HG02938 (cell line): ENCODE measurements around the gene SGSH.
"Not testable (repeated sequence)": the region's sequence is repeated elsewhere in the genome, so short reads cannot be mapped to it uniquely, and the experiment has no call there.

Experiments used
- ATAC-seq: cut with Tn5 transposase; IDR thresholded peaks from one replicate; pipeline ENCODE4 v1.9.1; 2021; ENCODE audit warnings: mild to moderate bottlenecking, moderate library complexity; ENCODE audit not compliant: unreplicated experiment

SGSH gene

GRCh38 chr17:80212511-80212910 is 7.6 kb downstream of the SGSH start:
- ATAC-seq = no peak

GRCh38 chr17:80212109-80212508 is 8.0 kb downstream of the SGSH start:
- ATAC-seq = no peak

DNA sequence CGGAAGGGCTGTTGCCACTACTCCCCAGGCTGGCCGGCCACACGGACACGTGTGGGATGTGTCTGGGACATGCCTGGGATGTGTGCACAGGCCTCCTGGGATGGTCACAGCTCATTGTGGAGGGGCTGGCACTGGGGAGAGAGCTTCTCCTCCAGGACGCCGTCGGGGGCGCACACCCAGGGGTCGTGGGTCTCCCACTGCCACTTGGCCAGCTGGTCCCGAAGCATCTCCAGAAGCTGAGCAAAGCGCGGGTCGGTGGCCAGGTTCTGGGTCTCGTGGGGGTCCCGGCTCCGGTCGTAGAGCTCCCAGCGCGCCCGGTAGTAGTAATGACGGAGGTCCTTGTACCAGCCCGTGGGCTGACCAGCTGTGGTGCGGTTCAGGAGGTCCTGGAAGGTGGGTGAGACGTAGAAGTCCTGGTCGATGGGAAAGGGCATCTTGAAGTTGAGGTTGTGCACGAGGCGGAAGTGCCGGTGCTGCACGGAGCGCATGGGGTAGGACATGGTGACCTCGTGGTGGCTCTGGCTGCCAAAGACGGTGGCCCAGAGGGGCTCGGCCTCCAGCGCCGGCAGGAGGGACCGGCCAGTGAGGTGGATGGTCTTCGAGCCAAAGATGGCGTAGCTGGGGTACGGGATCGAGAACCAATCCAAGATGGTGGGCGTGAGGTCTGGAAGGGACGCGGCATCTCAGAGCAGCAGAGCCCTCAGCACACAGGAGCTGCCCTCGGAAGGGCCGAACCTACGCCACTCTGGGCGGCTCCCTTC is 9.6 kb downstream of the SGSH start:
- no peak for ATAC-seq

DNA sequence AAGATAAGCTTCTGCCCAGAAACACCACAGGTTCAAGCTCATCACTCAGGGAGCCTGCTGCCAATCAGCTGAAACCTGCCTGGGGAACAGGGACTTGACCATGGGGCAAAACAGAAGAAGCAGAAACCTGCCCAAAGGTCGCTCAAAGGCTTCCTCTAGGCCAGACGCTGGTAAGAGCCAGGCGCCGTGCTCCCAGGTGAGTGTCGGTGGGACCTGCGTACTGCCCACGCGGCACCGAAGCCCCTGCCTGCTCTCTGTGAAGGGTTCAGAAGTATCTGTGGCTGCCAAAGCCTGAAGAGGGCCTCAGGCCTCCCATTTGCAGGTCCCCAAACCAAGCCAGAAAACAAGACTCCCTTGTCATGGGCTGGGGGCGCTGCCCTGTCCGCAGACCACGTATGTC is 10.4 kb downstream of the SGSH start:
- no peak for ATAC-seq

DNA sequence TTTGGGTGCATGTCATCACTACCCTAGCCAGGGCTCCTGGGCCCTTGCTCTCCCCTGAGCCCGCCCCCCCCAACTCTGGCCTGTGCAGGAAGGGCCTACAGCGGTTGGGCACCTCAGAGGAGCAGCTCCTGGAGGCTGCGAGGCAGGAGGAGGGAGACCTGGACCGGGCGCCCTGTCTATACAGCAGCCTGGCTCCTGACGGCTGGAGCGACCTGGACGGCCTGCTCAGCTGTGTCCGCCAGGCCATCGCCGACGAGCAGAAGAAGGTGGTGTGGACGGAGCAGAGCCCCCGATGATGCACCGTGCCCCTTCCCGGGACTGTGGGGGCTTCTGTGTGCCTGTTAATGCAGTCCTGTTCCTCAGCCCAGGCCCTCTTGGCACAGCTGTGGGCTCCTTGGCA is 12.1 kb downstream of the SGSH start:
- no peak for ATAC-seq

DNA sequence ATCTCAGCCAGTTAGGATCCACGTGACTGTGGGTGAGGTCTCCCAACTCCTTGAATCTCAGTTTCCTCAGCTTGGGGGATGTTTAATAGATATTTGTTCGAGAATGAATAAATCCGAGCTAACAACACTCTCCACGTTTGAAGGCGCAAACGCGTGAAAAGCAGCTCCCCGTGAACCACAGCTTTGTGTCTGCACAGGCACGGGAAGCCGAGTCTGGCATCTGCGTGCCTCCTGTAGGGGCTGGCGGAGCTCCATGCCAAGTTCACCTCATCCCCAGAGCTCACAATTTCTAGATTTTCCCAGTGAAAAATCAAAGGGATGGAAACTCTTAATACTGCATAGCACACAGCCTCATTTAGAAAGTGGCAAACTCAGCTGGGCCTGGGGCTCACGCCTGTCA is 14.3 kb downstream of the SGSH start:
- ATAC-seq = no peak

DNA sequence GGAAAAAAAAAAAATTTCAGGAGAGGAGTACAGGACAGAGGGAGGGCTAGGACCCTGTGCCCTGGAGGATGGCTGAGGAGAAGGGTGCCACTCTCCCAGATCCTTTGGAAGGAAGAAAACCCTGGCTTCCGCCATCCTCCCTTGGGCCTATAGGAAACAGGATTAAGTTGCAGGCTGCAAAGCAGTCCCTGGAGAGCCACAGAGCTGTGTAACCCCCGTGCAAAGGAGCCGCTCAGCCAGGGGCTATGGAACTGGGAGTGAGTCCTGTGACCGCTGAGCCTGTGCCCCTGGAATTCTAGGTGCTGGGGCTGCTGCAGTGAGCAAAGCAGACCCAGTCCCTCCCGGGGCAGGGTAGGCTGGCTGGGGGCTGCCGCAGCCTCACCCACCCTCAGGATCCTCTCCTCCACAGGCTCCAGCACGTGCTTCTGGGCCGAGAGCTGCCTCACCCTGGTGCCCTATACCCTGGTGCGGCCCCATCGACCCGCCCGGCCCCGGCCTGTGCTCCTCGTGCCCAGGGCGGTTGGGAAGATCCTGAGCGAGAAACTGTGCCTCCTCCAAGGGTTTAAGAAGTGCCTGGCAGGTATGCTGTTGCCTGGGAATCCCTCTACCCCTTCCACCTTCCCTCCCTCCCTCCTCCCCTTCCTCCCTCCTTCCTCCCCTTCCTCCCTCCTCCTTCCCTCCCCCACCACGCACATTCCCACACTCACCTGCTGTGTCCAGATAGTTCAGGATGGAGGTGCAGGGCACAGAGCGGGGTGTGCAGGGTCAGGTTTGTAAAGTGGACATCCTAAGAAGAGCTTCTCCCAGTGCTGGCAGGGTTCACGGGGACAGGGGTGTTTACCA is 15.3 kb downstream of the SGSH start:
- ATAC-seq = no peak

GRCh38 chr17:80203471-80203963 is 16.6 kb downstream of the SGSH start:
- no peak for ATAC-seq

DNA sequence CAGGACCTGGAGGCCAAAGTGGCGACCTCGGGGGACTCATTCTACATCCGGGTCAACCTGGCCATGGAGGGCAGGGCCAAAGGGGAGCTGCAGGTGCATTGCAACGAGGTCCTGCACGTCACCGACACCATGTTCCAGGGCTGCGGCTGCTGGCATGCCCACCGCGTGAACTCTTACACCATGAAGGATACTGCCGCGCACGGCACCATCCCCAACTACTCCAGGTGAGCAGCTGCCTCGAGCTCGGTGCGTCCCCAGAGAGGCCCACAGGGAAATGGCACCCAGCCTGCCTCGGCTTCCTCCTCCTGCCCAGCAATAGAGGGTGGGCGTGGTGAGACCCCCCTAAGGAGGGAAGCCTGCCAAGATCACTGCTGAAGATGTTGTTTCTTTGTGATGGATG is 17.9 kb downstream of the SGSH start:
- ATAC-seq = no peak

GRCh38 chr17:80201446-80201845 is 18.7 kb downstream of the SGSH start:
- no peak for ATAC-seq

DNA sequence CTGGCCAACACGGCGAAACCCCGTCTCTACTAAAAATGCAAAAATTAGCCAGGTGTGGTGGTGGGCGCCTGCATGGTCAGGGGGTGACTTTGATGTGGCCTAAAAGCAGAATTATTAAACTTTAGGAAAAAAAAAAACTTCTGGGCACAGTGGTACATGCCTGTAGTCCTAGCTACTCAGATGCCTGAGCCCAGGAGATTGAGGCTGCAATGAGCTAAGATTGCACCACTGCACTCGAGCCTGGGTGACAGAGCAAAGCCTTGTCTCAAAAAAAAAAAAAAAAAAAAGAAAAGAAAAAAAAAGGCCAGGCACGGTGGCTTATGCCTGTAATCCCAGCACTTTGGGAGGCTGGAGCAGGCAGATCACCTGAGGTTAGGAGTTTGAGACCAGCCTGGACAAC is 20.8 kb downstream of the SGSH start:
- not testable (repeated sequence) for ATAC-seq

DNA sequence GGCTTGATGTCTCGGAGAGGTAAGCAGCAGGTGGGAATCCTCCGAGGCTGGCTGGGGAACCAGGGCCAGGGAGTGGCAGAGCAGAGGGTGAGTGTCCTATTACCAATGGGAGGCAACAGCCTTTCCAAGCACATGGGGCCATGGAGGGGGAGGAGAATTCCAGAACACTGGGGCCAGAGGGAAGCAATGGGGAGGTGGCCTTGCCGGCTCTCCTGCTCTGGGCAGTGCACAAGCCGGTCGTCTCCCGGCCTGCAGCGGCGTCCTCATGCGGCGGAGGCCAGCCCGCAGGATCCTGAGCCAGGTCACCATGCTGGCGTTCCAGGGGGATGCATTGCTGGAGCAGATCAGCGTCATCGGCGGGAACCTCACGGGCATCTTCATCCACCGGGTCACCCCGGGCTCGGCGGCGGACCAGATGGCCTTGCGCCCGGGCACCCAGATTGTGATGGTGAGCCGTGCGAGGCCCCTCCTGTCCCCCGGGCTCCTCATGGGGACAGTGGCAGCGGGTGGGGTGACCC is 21.9 kb downstream of the SGSH start:
- no peak for ATAC-seq

- no peak for ATAC-seq
These were observed 23.5 kb downstream of the SGSH start for GRCh38 chr17:80196652-80197051.

GRCh38 chr17:80195671-80196529 is 24.2 kb downstream of the SGSH start:
- no peak for ATAC-seq

DNA sequence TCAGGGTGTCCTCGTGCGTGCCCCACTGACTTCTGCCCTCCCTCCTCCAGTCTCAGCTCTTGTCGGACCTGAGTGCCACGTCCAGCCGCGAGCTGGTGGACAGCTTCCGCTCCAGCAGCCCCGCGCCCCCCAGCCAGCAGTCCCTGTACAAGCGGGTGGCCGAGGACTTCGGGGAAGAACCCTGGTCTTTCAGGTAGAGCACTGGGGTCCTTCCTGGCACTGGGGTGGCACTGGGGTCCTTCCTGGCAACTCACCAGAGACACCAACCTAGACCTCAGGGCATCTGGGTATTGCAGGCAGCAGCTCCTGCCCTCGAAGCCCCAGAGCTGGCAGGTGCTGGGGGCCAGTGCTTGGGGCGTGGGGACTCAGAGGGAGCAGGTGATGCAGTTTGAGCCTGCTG is 25.0 kb downstream of the SGSH start:
- no peak for ATAC-seq

DNA sequence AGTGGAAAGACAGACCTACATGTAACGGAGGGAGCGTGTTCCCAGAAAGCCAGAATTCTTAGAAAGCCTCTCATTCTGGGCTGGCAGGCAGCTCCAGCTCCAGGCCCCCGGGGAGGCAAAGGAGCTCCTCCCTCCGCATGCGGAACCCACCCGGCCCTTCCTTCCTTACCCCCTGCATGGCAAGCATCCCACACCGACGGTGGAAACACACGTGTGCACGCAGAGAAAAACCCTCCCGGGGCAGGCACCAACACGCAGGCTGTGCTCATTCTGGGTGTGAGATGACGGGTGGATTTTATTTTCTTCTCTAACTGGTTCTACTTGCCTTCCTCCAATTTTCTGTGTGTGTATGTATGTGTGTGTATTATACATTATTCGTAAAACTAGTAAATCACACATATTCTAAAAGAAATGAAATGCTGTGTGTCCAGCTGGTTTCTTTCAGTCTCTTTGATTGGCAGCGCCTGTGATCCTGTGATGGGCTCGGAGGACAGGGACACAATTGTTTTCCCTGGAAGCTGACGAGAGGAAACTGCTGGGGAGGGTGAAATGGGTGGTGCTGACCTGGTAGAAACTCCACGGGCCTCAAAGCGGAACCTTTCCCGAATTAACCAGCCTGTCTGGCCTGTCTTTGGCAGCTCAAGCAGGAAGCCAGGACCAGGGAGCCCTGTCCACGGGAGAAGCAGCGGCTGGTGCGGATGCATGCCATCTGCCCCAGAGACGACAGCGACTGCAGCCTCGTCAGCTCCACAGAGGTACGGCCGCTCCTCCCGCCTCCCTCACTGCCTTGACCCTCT is 28.1 kb downstream of the SGSH start:
- ATAC-seq = no peak

- ATAC-seq = no peak
These were observed 28.9 kb downstream of the SGSH start for GRCh38 chr17:80191192-80191591.

DNA sequence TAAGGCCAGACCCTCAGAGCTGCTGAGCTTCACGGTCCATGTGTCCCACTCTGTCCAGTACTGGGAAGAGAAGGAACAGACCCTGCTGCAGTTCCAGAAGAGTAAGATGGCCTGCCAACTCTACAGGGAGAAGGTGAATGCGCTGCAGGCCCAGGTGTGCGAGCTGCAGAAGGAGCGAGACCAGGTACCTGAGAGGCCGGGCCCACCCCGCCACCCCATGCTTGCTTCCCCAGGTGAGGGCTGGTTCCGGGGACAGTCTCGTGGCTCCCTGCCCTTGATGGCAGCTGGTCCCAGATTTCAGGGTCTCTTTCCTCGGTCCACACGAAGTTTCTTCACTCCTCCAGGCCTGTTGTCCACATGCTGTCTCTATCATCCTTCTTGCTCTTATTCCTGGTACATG is 29.4 kb downstream of the SGSH start:
- no peak for ATAC-seq

DNA sequence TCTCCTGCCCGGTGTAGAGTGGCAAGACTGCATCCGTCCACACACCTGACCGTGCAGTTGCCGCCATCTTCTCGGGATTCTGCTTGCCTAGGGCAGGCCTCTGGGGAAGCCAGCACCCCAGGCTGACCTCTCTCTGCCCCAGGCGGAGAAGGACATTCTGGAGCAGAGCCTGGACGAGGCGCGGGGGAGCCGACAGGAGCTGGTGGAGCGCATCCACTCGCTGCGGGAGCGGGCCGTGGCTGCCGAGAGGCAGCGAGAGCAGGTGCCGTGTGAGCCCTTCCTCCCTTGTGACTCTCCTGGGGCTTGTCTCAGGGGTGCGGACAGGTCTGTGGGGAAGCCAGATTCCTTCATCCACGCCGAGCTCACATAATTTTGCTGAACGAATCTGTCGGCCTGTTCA is 30.5 kb downstream of the SGSH start:
- ATAC-seq = no peak

GRCh38 chr17:80187515-80187941 is 32.6 kb downstream of the SGSH start:
- no peak for ATAC-seq
